GM19372 (cell line): ENCODE measurements around the gene OR2K2.
"Not testable (repeated sequence)": the region's sequence is repeated elsewhere in the genome, so short reads cannot be mapped to it uniquely, and the experiment has no call there.

Experiments
- ATAC-seq: cut with Tn5 transposase; IDR thresholded peaks from one replicate; pipeline ENCODE4 v1.9.1; 2021; ENCODE audit warnings: mild to moderate bottlenecking, low read depth, moderate library complexity; ENCODE audit not compliant: unreplicated experiment

The OR2K2 gene, protein sequence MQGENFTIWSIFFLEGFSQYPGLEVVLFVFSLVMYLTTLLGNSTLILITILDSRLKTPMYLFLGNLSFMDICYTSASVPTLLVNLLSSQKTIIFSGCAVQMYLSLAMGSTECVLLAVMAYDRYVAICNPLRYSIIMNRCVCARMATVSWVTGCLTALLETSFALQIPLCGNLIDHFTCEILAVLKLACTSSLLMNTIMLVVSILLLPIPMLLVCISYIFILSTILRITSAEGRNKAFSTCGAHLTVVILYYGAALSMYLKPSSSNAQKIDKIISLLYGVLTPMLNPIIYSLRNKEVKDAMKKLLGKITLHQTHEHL

DNA sequence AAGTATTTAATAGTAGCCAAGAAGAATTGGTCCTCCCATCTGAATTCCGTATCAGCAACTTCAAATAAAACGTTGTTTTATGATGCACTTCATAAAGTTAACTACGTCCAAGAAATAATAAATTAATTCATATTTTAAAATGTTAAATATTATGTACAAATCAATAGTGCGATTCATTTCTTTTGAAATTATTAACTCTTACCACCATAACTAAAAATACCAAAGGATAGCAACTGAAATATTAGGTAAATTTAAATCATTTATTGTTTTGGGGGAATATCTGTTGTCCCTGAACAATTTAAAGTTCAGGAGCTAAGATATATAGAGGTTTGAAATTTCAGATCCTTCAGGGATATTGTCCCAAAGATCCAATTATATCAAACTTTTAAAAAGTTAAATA is at the start of gene OR2K2:
Gene OR2K2 (minus strand): TSS at position 101 of the 400 bp plus-strand sequence. CDS start 1,791 bp downstream, outside the sequence.
- no peak for ATAC-seq

DNA sequence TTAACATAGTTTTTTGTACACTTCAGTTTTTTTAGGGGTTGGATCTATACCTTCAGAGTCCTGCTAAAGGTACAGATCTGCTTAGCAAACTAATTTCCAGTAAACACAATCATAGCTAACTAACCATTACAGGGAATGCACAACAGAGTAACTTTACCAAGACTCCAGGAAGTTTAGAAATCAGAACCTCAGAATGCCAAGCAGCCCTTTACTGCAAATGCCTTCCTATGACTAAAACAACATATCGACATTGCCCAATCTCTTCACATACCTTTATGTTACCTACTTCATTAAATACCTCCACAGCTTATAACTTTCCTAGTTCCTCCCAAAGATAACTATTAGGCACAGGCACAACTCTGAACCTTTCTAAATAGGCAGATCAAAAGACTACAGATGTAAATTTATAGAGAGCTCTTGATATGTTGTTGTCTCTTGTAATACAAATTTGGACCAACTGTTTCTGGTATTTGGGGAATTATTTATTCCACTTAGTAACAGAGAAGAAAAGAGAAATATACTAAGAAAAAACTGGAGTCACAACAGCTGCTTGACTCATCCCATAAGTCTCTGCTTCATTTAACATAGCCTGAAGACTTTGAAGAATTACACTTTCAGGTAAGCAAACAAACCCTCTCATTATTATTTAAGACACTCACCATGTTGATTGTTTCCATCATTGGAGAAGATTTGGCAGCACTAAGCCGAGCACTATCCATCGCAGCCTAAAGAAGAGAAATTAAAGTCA is 46.0 kb upstream of the OR2K2 start:
- no peak for ATAC-seq

- no peak for ATAC-seq
Observed at GRCh38 chr9:111375062-111375461, 45.0 kb upstream of the OR2K2 start.

DNA sequence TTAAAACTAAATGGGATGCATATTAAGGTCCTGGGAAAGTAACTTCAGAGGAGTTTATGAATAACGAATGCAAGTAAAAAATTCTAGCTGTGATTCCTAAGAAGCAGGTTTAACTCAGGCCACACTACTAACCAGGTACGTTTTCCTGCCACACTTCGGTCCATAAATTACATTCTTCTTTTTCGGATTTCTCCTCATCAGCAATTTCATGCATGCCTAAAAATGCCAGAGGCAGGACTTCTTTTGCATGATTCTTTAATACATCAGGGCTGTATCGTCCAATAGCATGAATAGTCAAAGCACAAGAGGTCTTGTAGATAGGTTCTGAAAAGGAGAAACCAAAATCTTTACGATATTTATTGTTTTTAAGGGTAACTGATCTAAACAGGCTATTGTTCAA is 42.3 kb upstream of the OR2K2 start:
- ATAC-seq: no peak

DNA sequence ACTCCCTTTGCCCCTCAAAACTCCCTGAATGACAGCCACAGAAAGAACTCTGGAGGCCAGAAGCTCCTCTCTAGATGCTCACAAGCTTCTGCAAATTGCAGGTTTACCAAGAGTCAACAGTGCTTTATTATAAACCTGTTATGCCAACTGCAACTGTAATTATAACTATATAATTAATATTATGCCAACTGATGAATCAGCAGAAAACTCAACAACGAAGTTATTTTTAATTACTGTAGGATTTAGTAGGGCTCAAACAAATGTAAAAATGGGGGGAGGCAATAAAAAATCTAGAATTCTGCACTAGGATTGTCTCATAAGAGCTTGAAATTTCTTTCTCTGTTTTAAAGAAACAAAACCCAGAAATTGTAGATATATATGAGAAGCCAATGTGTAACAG is 37.0 kb upstream of the OR2K2 start:
- no peak for ATAC-seq

- ATAC-seq: no peak
Observed at GRCh38 chr9:111362526-111362925, 32.5 kb upstream of the OR2K2 start.

- no peak for ATAC-seq
Observed at GRCh38 chr9:111360881-111361280, 30.9 kb upstream of the OR2K2 start.

- no peak for ATAC-seq
Observed at GRCh38 chr9:111356481-111357244, 26.6 kb upstream of the OR2K2 start.

DNA sequence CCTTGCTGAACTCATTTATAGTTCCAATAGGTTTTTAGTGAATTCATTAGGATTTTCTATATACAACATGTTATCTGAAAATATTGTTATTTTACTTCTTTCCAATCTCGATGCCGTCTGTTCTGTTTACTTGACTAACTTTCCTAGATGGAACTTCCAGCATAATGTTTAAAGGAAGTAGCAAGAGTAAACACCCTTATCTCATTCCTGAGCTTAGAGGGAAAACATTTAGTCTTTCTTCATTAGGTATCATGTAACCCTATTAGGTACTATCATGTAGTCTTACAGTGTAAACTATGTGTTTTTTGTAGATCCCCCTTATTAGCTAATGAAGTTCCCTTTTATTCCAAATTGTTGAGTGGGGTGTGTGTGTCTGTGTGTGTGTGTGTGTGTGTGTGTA is 22.5 kb upstream of the OR2K2 start:
- no peak for ATAC-seq

GRCh38 chr9:111350556-111350955 is 20.5 kb upstream of the OR2K2 start:
- ATAC-seq: no peak

GRCh38 chr9:111349766-111350165 is 19.7 kb upstream of the OR2K2 start:
- no peak for ATAC-seq

- no peak for ATAC-seq
Observed at GRCh38 chr9:111348821-111349271, 18.8 kb upstream of the OR2K2 start.

- not testable (repeated sequence) for ATAC-seq
Observed at GRCh38 chr9:111334318-111334863, 4.4 kb upstream of the OR2K2 start.

GRCh38 chr9:111320631-111321030 is 9.4 kb downstream of the OR2K2 start:
- no peak for ATAC-seq

- ATAC-seq: no peak
Observed at GRCh38 chr9:111316796-111317195, 13.2 kb downstream of the OR2K2 start.

- ATAC-seq: no peak
Observed at GRCh38 chr9:111305914-111306313, 24.1 kb downstream of the OR2K2 start.

GRCh38 chr9:111304000-111304399 is 26.0 kb downstream of the OR2K2 start:
- ATAC-seq: not testable (repeated sequence)

DNA sequence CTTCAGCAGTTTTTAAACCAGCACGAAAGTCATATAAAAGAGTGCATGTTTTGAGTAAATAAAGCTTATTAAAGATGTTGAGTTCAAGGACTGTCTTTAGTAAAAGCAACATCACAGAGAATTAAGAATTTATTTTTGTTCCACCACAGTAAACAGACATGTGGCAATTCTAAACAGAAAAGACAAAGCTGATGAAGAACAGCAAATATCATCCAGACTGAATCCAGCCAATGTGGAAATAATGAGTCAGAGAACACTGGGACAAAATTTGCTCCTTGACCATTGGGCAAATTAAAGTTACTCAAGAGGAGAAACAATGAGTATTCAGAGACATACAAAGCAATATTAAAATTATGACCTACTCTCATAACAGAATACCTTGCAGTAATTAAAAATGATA is 28.8 kb downstream of the OR2K2 start:
- ATAC-seq: no peak

DNA sequence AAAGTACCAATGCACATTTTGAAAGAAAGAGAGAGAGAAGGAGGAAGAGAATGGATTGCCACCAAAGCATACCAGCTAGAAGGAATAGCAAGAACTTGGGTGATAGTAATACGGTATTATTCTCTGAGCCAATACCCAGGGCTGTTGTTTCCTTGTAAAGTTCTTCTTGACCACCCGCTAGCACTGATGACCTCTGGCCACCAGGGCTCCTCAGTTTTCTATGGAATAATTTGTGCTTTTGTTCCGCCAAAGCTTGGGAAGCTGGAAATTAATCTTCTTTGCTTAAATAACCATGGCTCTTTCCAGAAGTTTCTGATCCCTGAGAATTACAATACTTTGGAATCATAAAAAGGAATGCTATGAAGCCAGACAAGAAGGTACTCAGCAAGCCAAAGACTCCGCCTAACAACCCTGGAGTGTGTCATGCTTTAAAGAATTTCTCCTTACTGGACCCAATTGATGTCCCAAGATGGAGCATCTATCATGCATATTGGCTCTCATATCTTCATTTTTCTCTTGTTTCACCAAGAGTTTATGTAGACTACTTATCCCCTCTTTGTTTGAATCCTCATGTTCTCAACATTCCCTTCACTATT is 29.8 kb downstream of the OR2K2 start:
- ATAC-seq: no peak

GRCh38 chr9:111299599-111299966 is 30.4 kb downstream of the OR2K2 start:
- ATAC-seq: not testable (repeated sequence)
